ENCODE measurements around the gene AOC2. TPM values are rescaled to one million over a fixed set of nuclear protein-coding genes. Genes with fewer than 3 reads are reported as not detected.

AOC2 gene
- total and polyA plus RNA-seq, 9 of the 15 experiments (the other 6 are each of a cell fraction or from before 2014, with no cell fraction given): 0.08 to 0.91 (median 0.49) TPM

- 79% methylated on average over 1 of the region's 1 CpG for WGBS (ENCODE audit: insufficient coverage, low coverage, missing lambda C conversion rate)
- no peaks in the 10 kb centered on the region for H4K20me1 ChIP-seq (replicated peaks; ENCODE audit: control insufficient read depth, insufficient read depth, low read length)
- FAIRE-seq: no peak
- H3K27ac ChIP-seq (ENCODE audit: extremely low read depth, low read depth, low read length): no peak overlapping the region
- intact Hi-C loops (cut with micrococcal nuclease) (no loop called here), in situ Hi-C loops (cut with MboI) (no loop called here)
- DNase-seq (ENCODE audit: extremely low read depth in 1 of 4, low spot score in 3 of 4): no peak
- POLR2A ChIA-PET: interaction anchor here (0.6 to 2.6 kb wide), 3 partner anchors 10 to 132 kb away, joined by 3 to 7 read pairs (median 3); no protein-coding TSS in a partner anchor
- no peaks in the 10 kb centered on the region for H3K9me1 ChIP-seq (ENCODE audit: control insufficient read depth, insufficient read depth, low read length)
- BruUV-seq (replicated peaks): no TSS peak
- H3K79me2 ChIP-seq (ENCODE audit: control insufficient read depth, insufficient read depth, low read length): no peaks in the 10 kb centered on the region
- no peaks in the 10 kb centered on the region for H3K9me3 ChIP-seq (replicated peaks; ENCODE audit: control insufficient read depth, insufficient read depth, low read depth, low read length)
- TF ChIP-seq HOXB6 (CRISPR knock-in tag; IDR thresholded peaks at IDR 0.05; ENCODE audit: borderline replicate concordance) (no peak), HMBOX1 (IDR thresholded peaks at IDR 0.05) (no peak), ZNF511 (CRISPR knock-in tag; IDR thresholded peaks at IDR 0.05) (no peak), USF1 (CRISPR knock-in tag; IDR thresholded peaks at IDR 0.05) (no peak)
- ATAC-seq: no peak
- H3K4me2 ChIP-seq (ENCODE audit: insufficient read depth, low read length): no peak overlapping the region
- H3K4me1 ChIP-seq (replicated peaks in 1 of 2; ENCODE audit: control insufficient read depth in 2 of 2, insufficient read depth in 2 of 2, low read length in 2 of 2): peaks cover 0 to 11% of the 10 kb centered on the region in 2 experiments; a peak in 3 of 5 replicates
- no peak overlapping the region for H3K4me3 ChIP-seq
- H2AFZ ChIP-seq (ENCODE audit: low read depth, low read length): no peak overlapping the region
- no peak overlapping the region for H3K9ac ChIP-seq (ENCODE audit: insufficient read depth in 1 of 2, low read depth in 2 of 2, low read length in 2 of 2)
- peaks cover 10% of the 10 kb centered on the region; the same call in 1 of the 3 replicates for H3K36me3 ChIP-seq (ENCODE audit: control insufficient read depth, insufficient read depth, low read length)
- H3K27me3 ChIP-seq (ENCODE audit: control insufficient read depth in 2 of 2, insufficient read depth in 2 of 2, low read length in 2 of 2): no peaks in the 10 kb centered on the region
- CTCF ChIA-PET (ENCODE audit: low intra/inter-chr PET ratio): no interaction called here
Measured at GRCh38 chr17:42804918-42805367, 39.4 kb upstream of the AOC2 start.
